SJCRH30 (cell line): ENCODE data around the gene SPOCK1. TPM values are rescaled to one million over a fixed set of nuclear protein-coding genes. Genes with fewer than 3 reads are reported as not detected.

Experiments
- DNase-seq, 2 experiments: peaks; one replicate each; pipeline ENCODE4 v3.0.0-alpha.2; 2015 to 2020
- H3K27ac ChIP-seq: fragments of 250-450 bp; sonication (Bioruptor Pico); 2 replicates; pipeline ENCODE4 v1.5.1; 2020; ENCODE audit warnings: mild to moderate bottlenecking, moderate library complexity
- H3K27me3 ChIP-seq: fragments of 250-450 bp; sonication (Bioruptor Pico); 2 replicates; pipeline ENCODE4 v1.5.1; 2020; ENCODE audit warnings: mild to moderate bottlenecking, moderate library complexity
- H3K36me3 ChIP-seq: fragments of 250-450 bp; sonication (Bioruptor Pico); 2 replicates; pipeline ENCODE4 v1.5.1; 2020; ENCODE audit warnings: mild to moderate bottlenecking, moderate library complexity
- H3K4me1 ChIP-seq: fragments of 250-450 bp; sonication (Bioruptor Pico); 2 replicates; pipeline ENCODE4 v1.5.1; 2020; ENCODE audit warnings: mild to moderate bottlenecking, moderate library complexity
- H3K4me3 ChIP-seq: fragments of 250-450 bp; sonication (Bioruptor Pico); 2 replicates; pipeline ENCODE4 v1.5.1; 2020; ENCODE audit warnings: mild to moderate bottlenecking, moderate library complexity
- H3K9me3 ChIP-seq: fragments of 250-450 bp; sonication (Bioruptor Pico); replicated peaks from 2 replicates; pipeline ENCODE4 v1.5.1; 2020; ENCODE audit warnings: mild to moderate bottlenecking, moderate library complexity
- total RNA-seq: library from RNA; depleted of rRNA; stranded (reverse); fragments of >200 nt; shearing (Covaris generic); gene quantifications from 2 replicates; pipeline ENCODE4 v1.2.3, GENCODE V29; 2014

The SPOCK1 gene
- total RNA-seq, 1 experiment from 2014 or later, result 0.06 TPM

DNA sequence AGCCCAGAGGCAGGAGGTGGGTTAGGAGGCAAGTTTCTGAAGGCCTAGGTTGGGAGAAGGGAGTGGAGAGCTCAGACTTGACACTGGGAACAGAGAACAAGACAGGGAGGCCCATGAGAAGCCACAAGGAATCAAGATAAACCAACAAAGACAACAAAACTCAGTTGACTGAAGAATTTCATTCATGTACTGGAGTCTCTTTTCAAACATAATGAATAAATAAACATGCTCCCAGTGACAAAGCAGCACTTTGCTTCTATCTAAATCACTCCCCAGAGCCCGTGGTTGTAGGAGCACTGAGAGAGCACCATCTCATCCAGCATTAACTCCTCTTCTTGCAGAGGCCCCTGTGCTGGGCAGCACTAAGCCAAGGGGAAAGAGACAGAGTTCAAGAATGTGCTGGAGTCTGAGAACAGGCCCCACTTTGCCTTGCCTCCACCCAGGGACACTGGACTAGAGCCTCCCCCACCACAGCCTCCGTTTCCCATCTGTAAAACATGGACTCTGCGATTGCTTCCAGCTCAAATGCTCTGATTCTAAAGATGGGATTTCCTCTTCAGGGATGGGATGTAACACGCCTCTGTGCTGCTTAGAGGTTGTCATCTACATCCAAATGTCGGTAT is 282.0 kb downstream of the SPOCK1 start:
- Histone ChIP-seq H3K9me3 (no peaks in the 10 kb centered on the region), H3K27ac (no peak overlapping the region), H3K27me3 (no peaks in the 10 kb centered on the region), H3K36me3 (no peaks in the 10 kb centered on the region), H3K4me1 (peaks cover 6% of the 10 kb centered on the region), H3K4me3 (no peak overlapping the region)
- DNase-seq, result no peak

DNA sequence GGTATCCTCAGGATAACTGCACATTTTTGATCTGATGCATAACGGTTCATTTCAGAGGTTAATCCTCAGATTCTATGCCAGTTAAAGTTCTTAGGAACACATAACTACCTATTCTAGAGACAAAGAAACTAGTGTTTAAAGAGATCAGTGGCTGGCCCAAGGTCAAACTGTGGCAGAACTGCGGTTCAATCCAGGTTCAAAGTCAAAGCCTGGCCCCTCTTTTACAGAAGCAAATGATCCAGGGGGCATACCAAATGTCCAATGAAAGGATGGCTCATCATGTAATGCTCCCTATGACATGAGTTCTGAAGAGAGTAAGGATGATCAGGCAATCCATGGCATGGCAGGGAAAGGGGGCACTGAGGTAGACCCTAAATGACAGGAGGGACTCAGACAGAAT is 283.3 kb downstream of the SPOCK1 start:
- H3K27me3 ChIP-seq, result no peaks in the 10 kb centered on the region
- DNase-seq, result peak in 1 of 2 experiments; percentile 44
- H3K4me1 ChIP-seq, result peaks cover 6% of the 10 kb centered on the region
- no peak overlapping the region for H3K27ac ChIP-seq
- H3K9me3 ChIP-seq, result no peaks in the 10 kb centered on the region
- no peak overlapping the region for H3K4me3 ChIP-seq
- no peaks in the 10 kb centered on the region for H3K36me3 ChIP-seq

DNA sequence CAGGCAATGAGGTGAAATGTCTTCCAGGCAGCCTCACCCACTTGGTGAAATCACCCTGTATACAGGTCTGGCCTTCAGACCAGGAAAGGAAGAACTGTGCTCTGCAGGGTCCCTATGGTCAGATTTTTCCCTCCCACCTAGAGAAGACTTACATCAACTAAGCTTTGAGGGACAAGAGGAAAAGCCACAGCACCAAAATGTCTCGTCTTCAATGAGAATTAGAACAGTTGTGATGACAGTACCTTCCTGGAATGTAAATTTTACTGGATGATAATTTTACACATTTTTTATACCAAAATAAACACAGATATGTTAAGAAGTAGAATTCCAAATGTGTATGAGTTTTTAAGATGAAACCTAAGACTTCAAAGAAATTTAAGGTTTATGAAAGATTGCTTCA is 283.9 kb downstream of the SPOCK1 start:
- H3K27ac ChIP-seq, result no peak overlapping the region
- no peak overlapping the region for H3K4me3 ChIP-seq
- peaks cover 6% of the 10 kb centered on the region for H3K4me1 ChIP-seq
- H3K27me3 ChIP-seq, result no peaks in the 10 kb centered on the region
- no peak for DNase-seq
- H3K36me3 ChIP-seq, result no peaks in the 10 kb centered on the region
- no peaks in the 10 kb centered on the region for H3K9me3 ChIP-seq

- no peak overlapping the region for H3K27ac ChIP-seq
- H3K4me1 ChIP-seq, result peaks cover 6% of the 10 kb centered on the region
- H3K36me3 ChIP-seq, result no peaks in the 10 kb centered on the region
- no peaks in the 10 kb centered on the region for H3K27me3 ChIP-seq
- H3K9me3 ChIP-seq, result no peaks in the 10 kb centered on the region
- no peak overlapping the region for H3K4me3 ChIP-seq
- no peak for DNase-seq
Measured at GRCh38 chr5:137214446-137215189, 284.5 kb downstream of the SPOCK1 start.

GRCh38 chr5:137212471-137212870 is 286.7 kb downstream of the SPOCK1 start:
- Histone ChIP-seq H3K4me3 (no peak overlapping the region), H3K9me3 (no peaks in the 10 kb centered on the region), H3K27me3 (no peaks in the 10 kb centered on the region), H3K27ac (no peak overlapping the region), H3K36me3 (no peaks in the 10 kb centered on the region), H3K4me1 (peaks cover 6% of the 10 kb centered on the region)
- DNase-seq, result no peak

DNA sequence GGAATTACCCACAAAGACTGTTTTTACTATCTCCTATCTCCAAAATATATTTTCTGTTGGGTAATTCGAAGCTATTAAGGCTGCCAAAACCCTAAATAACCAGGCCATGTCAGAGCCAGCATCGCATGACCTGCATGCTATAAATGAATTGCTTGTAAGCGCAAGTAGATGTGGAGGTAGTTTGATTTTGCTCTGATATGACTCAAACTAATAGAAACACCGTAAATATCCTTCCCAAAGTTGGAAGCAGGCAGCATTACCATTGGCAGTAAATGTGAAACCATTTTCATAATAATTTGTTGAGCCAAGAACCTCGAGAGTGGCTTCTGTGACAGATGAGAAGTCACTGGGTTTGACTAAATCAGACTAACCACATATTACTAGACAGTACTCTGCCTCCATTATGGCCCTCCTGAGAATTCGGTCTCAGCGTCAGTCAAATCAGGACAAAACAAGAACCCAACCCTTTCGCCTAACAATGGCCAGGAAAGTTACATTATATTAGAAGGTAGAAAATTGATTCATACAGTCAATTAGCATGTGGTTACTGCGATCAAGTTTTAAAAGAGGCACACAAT is 289.8 kb downstream of the SPOCK1 start:
- H3K27me3 ChIP-seq, result no peaks in the 10 kb centered on the region
- H3K4me3 ChIP-seq, result no peak overlapping the region
- H3K27ac ChIP-seq, result no peak overlapping the region
- H3K36me3 ChIP-seq, result no peaks in the 10 kb centered on the region
- H3K4me1 ChIP-seq, result no peaks in the 10 kb centered on the region
- no peak for DNase-seq
- no peaks in the 10 kb centered on the region for H3K9me3 ChIP-seq

DNA sequence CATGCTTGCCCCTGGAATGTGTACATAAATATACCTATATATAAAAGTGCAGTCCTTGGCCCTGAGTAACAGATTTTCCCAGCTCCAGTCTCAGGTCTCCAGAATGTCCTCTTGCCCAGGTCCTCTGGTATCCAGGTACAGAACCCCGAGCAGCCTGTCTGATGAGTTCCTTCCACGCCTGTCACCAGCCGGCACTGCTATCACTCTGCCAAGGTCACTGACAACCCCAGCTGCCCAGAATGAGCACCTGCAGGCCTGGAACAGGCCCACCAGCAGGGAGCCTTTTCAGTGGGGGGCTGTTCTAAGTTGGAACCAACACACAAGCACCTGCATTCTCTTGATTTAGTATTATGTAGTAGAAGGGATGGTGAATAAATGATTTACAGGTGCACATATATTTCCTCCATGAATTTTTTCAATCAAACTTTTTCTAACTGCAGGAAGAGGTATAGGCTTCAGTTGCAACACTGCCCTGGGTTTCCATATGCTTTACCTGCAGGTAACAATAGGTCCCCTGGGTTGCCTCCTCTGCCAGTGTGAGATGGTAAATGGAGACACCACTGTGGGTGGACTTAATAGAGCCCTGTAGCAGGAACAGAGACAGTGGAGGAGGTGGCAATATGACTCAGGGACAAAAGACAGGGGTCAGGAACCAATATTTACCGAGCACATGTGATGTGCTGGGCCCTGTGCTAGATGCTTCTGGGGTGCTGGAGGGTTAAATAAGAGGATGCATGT is 291.9 kb downstream of the SPOCK1 start:
- H3K9me3 ChIP-seq, result no peaks in the 10 kb centered on the region
- no peak overlapping the region for H3K4me3 ChIP-seq
- H3K27me3 ChIP-seq, result no peaks in the 10 kb centered on the region
- no peak for DNase-seq
- no peak overlapping the region for H3K27ac ChIP-seq
- no peaks in the 10 kb centered on the region for H3K36me3 ChIP-seq
- H3K4me1 ChIP-seq, result no peaks in the 10 kb centered on the region

- Histone ChIP-seq H3K27ac (no peak overlapping the region), H3K4me3 (no peak overlapping the region), H3K4me1 (no peaks in the 10 kb centered on the region), H3K36me3 (no peaks in the 10 kb centered on the region), H3K27me3 (no peaks in the 10 kb centered on the region), H3K9me3 (no peaks in the 10 kb centered on the region)
- peak in 1 of 2 experiments; percentile 26 for DNase-seq
Measured at GRCh38 chr5:137206030-137206715, 293.0 kb downstream of the SPOCK1 start.

GRCh38 chr5:137205231-137206027 is 293.7 kb downstream of the SPOCK1 start:
- Histone ChIP-seq H3K27ac (no peak overlapping the region), H3K36me3 (no peaks in the 10 kb centered on the region), H3K4me3 (no peak overlapping the region), H3K27me3 (no peaks in the 10 kb centered on the region; the same call in 1 of the 2 replicates), H3K4me1 (no peaks in the 10 kb centered on the region), H3K9me3 (no peaks in the 10 kb centered on the region)
- DNase-seq, result no peak

- H3K36me3 ChIP-seq, result no peaks in the 10 kb centered on the region
- no peaks in the 10 kb centered on the region for H3K9me3 ChIP-seq
- no peaks in the 10 kb centered on the region for H3K4me1 ChIP-seq
- H3K27ac ChIP-seq, result no peak overlapping the region
- H3K4me3 ChIP-seq, result no peak overlapping the region
- DNase-seq, result no peak
- no peaks in the 10 kb centered on the region; the same call in 1 of the 2 replicates for H3K27me3 ChIP-seq
Measured at GRCh38 chr5:137203011-137203632, 296.0 kb downstream of the SPOCK1 start.

GRCh38 chr5:137201876-137202275 is 297.2 kb downstream of the SPOCK1 start:
- Histone ChIP-seq H3K9me3 (no peaks in the 10 kb centered on the region), H3K27ac (no peak overlapping the region), H3K4me1 (no peaks in the 10 kb centered on the region), H3K27me3 (no peaks in the 10 kb centered on the region; the same call in 1 of the 2 replicates), H3K36me3 (no peaks in the 10 kb centered on the region), H3K4me3 (no peak overlapping the region)
- DNase-seq, result no peak

DNA sequence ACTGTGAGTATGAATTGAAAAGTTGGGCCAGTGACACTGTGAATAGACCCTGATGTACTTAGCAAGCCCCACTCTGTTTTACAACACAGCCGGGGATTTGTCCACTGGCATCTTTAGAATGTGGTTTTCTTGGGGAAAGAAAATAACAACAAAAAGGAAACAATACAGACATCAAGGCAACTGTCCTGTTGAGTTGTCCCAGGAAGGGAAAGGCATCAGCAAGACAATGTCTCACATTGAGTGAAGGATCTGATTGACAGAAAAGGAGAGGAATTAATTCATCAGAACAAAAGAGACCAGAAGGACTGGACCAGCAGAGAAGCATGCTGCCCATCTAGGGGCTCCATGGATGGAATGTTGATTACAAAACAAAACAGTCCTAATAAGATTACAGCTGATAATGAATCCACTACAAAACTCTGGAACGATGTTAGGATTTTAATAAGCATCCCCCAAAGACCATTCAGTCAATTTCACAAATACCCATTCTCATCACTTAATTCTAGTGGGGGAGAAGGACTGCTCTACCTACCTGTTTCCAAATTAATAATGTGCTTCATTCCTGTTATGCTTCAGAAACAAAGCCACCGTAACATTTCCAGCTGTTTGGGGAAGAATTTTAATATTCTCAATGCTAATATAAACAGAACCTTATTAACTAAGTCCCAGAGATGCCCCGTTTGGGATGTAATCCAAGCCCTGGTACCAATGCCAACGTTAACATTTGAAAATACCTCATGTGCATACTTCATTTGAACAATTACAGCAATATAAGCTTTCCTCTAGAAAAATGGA is 298.0 kb downstream of the SPOCK1 start:
- H3K27me3 ChIP-seq, result no peaks in the 10 kb centered on the region; the same call in 1 of the 2 replicates
- H3K27ac ChIP-seq, result no peak overlapping the region
- DNase-seq, result no peak
- no peak overlapping the region for H3K4me3 ChIP-seq
- H3K36me3 ChIP-seq, result no peaks in the 10 kb centered on the region
- no peaks in the 10 kb centered on the region for H3K4me1 ChIP-seq
- H3K9me3 ChIP-seq, result no peaks in the 10 kb centered on the region

DNA sequence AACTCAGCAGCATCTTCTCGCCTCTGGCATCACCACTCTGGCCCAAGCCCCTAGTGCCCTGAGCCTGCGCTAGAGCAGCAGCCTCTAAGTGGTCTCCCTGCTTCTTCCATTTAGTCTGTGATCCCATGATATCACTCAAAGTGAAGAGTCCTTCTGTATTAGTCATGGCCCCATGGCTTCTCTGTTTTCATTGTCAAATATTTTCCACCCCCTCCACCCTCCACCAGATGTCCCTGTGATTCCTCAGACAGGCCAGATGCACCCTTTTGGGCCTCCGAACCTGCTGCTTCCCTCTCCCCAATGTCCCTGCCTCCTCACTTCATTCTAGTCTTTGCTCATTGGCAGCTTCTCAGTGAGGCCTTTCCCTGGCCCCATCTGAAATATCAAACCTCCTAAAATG is 299.2 kb downstream of the SPOCK1 start:
- Histone ChIP-seq H3K27ac (no peak overlapping the region), H3K27me3 (no peaks in the 10 kb centered on the region; the same call in 1 of the 2 replicates), H3K4me1 (no peaks in the 10 kb centered on the region), H3K9me3 (no peaks in the 10 kb centered on the region), H3K4me3 (no peak overlapping the region), H3K36me3 (no peaks in the 10 kb centered on the region)
- DNase-seq, result no peak
